ENCODE data around the gene SEC11C.

DNA sequence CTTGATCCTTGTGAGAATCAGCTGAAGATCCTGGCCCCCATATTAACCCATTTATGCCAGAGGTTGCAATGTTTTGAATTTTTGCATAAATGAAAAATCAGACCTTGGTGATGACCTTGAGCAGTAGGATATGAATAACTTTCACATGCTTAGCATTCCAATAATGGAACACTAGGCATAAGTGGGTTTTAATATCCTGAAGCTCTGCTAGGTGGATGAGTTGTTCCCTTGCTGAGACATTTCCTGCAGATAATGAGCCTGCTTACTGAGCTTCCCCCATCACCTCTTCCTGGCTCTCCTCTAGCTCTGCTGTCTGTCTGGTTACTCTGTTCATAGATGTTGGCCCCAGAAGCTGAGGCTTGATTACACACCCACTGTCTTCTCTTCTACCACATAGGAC lies 25.5 kb upstream of the SEC11C start:
- TF ChIP-seq GATA2 (IDR thresholded peaks at IDR 0.05; ENCODE audit: low read depth, low read length): no peak
- no peak for TF ChIP-seq GATA3 (IDR thresholded peaks at IDR 0.05; ENCODE audit: low read depth, low read length)
